SK-N-SH treated with all-trans-retinoic acid at 6 μM for 48 hours (cell line): Measurements from ENCODE around the gene SSC4D.

Source experiments
- ARNTL ChIP-seq: fragments of 450-650 bp; formaldehyde crosslinking; IDR thresholded peaks from 2 replicates; pipeline ENCODE4 v1.5.0; 2020; ENCODE audit warnings: low read depth, mild to moderate bottlenecking, moderate library complexity, borderline replicate concordance
- GLIS3 ChIP-seq: fragments of 250-450 bp; sonication (Bioruptor Pico); IDR thresholded peaks from 2 replicates; pipeline ENCODE4 v1.5.0; 2020; ENCODE audit warnings: mild to moderate bottlenecking, moderate library complexity
- ISL1 ChIP-seq: fragments of 250-450 bp; sonication (Bioruptor Pico); IDR thresholded peaks from 2 replicates; pipeline ENCODE4 v2.1.2; 2022; ENCODE audit warnings: mild to moderate bottlenecking, moderate library complexity
- PATZ1 ChIP-seq: fragments of 250-450 bp; sonication (Bioruptor Pico); IDR thresholded peaks from 2 replicates; pipeline ENCODE4 v1.8.0; 2020; ENCODE audit warnings: mild to moderate bottlenecking, moderate library complexity, borderline replicate concordance
- TSHZ2 ChIP-seq: fragments of 250-450 bp; sonication (Bioruptor Pico); IDR thresholded peaks from 2 replicates; pipeline ENCODE4 v1.5.0; 2020; ENCODE audit warnings: mild to moderate bottlenecking, moderate library complexity
- ZC3H10 ChIP-seq: fragments of 250-450 bp; sonication (Bioruptor Pico); IDR thresholded peaks from 2 replicates; pipeline ENCODE4 v1.5.1; 2021; ENCODE audit warnings: mild to moderate bottlenecking, moderate library complexity
- ZFP3 ChIP-seq: fragments of 250-450 bp; sonication (Bioruptor Pico); IDR thresholded peaks from 2 replicates; pipeline ENCODE4 v1.5.0; 2020; ENCODE audit warnings: mild to moderate bottlenecking, moderate library complexity

- TF ChIP-seq ISL1 (CRISPR knock-in tag) = no peak
- no peak for TF ChIP-seq GLIS3 (CRISPR knock-in tag)
- no peak for TF ChIP-seq PATZ1
- TF ChIP-seq ZFP3 (CRISPR knock-in tag) = no peak
- TF ChIP-seq ARNTL (CRISPR knock-in tag) = no peak
- no peak for TF ChIP-seq TSHZ2 (CRISPR knock-in tag)
- TF ChIP-seq ZC3H10 = no peak
Observed at GRCh38 chr7:76375251-76375650, 34.2 kb downstream of the SSC4D start.
